T-helper 22 cell (primary cell): ENCODE measurements around the gene CNIH2.
A peak's percentile ranks its signal among the peaks of the same experiment; 100 is the strongest.
"Not testable (repeated sequence)": the region's sequence is repeated elsewhere in the genome, so short reads cannot be mapped to it uniquely, and the experiment has no call there.

ENCODE experiments used
- DNase-seq: peaks from one replicate; pipeline ENCODE4 v3.0.0-alpha.2; 2020; ENCODE audit warnings: low read depth

Gene CNIH2

GRCh38 chr11:66277064-66277463 is 911 bp upstream of the CNIH2 start:
- DNase-seq: not testable (repeated sequence)

- DNase-seq: no peak
Measured at GRCh38 chr11:66278363-66279091, 552 bp downstream of the CNIH2 start.

- no peak for DNase-seq
Measured at GRCh38 chr11:66279092-66279734, 1.2 kb downstream of the CNIH2 start.

GRCh38 chr11:66280428-66280827 is 2.5 kb downstream of the CNIH2 start:
- DNase-seq: no peak

- no peak for DNase-seq
Measured at GRCh38 chr11:66281001-66281400, 3.0 kb downstream of the CNIH2 start.

GRCh38 chr11:66281776-66282467 is 3.9 kb downstream of the CNIH2 start:
- DNase-seq: no peak

GRCh38 chr11:66282468-66283455 is 4.8 kb downstream of the CNIH2 start:
- DNase-seq: peak; percentile 100

GRCh38 chr11:66283461-66284105 is 5.6 kb downstream of the CNIH2 start:
- no peak for DNase-seq

GRCh38 chr11:66284526-66285078 is 6.6 kb downstream of the CNIH2 start:
- DNase-seq: no peak

- DNase-seq: no peak
Measured at GRCh38 chr11:66285250-66285947, 7.4 kb downstream of the CNIH2 start.

GRCh38 chr11:66286699-66287098 is 8.7 kb downstream of the CNIH2 start:
- no peak for DNase-seq

GRCh38 chr11:66287211-66287888 is 9.4 kb downstream of the CNIH2 start:
- DNase-seq: no peak

GRCh38 chr11:66287889-66288670 is 10.1 kb downstream of the CNIH2 start:
- DNase-seq: no peak

- DNase-seq: peak; percentile 99
Measured at GRCh38 chr11:66288671-66289547, 10.9 kb downstream of the CNIH2 start, which contains the start of gene YIF1A. TSS of gene YIF1A (minus strand) at chr11:66289143. CDS start at chr11:66288985, 158 bp downstream.

- DNase-seq: peak; percentile 69
Measured at GRCh38 chr11:66289548-66290329, 11.8 kb downstream of the CNIH2 start.

- no peak for DNase-seq
Measured at GRCh38 chr11:66290330-66290621, 12.3 kb downstream of the CNIH2 start.

GRCh38 chr11:66291303-66291705 is 13.3 kb downstream of the CNIH2 start:
- DNase-seq: no peak
